Measurements from ENCODE around the gene WDFY4. TPM values are rescaled to one million over a fixed set of nuclear protein-coding genes. Genes with fewer than 3 reads are reported as not detected.

Gene WDFY4
- total and polyA plus RNA-seq, 2 donors (not counting 1 experiment from before 2014, with no cell fraction given), result 0.06 to 0.66 TPM

GRCh38 chr10:48784031-48784430 lies 99.4 kb downstream of the WDFY4 start:
- no peak for TF ChIP-seq CTCF (conservative IDR thresholded peaks at IDR 0.05 in 1 of 2, IDR thresholded peaks at IDR 0.05 in 1 of 2; ENCODE audit: low read depth in 1 of 2, low read length in 2 of 2)
- TF ChIP-seq EZH2 (IDR thresholded peaks at IDR 0.05; ENCODE audit: low read length, missing control alignments), result no peak
- Histone ChIP-seq H3K27ac (ENCODE audit: insufficient read depth, low read length) (no peak overlapping the region), H3K36me3 (ENCODE audit: control insufficient read depth, insufficient read depth, low read length) (no peaks in the 10 kb centered on the region), H3K4me2 (ENCODE audit: extremely low read depth, insufficient read depth, low read length) (no peak overlapping the region), H4K20me1 (ENCODE audit: control insufficient read depth, extremely low read depth, insufficient read depth, low read length) (no peaks in the 10 kb centered on the region), H3K4me1 (ENCODE audit: control insufficient read depth, extremely low read depth, insufficient read depth, low read length) (no peaks in the 10 kb centered on the region), H3K79me2 (ENCODE audit: control insufficient read depth, insufficient read depth, low read length) (no peaks in the 10 kb centered on the region), H2AFZ (ENCODE audit: low read length) (no peak overlapping the region), H3K4me3 (replicated peaks in 1 of 4; ENCODE audit: control extremely low read depth in 1 of 4, insufficient read depth in 1 of 4, low read depth in 3 of 4, low read length in 4 of 4) (no peak overlapping the region), H3K9ac (ENCODE audit: insufficient read depth, low read length) (no peak overlapping the region), H3K9me3 (ENCODE audit: control insufficient read depth, insufficient read depth, low read depth, low read length) (no peaks in the 10 kb centered on the region), H3K27me3 (ENCODE audit: control insufficient read depth, insufficient read depth, low read length) (peaks cover 2% of the 10 kb centered on the region)
- DNase-seq (ENCODE audit: low read depth in 2 of 2), result no peak

- TF ChIP-seq CTCF (conservative IDR thresholded peaks at IDR 0.05 in 1 of 2, IDR thresholded peaks at IDR 0.05 in 1 of 2; ENCODE audit: low read depth in 1 of 2, low read length in 2 of 2) (no peak), EZH2 (IDR thresholded peaks at IDR 0.05; ENCODE audit: low read length, missing control alignments) (no peak)
- H3K9ac ChIP-seq (ENCODE audit: insufficient read depth, low read length), result no peak overlapping the region
- no peaks in the 10 kb centered on the region for H3K9me3 ChIP-seq (ENCODE audit: control insufficient read depth, insufficient read depth, low read depth, low read length)
- no peak for DNase-seq (ENCODE audit: low read depth in 2 of 2)
- no peaks in the 10 kb centered on the region for H4K20me1 ChIP-seq (ENCODE audit: control insufficient read depth, extremely low read depth, insufficient read depth, low read length)
- no peak overlapping the region for H3K27ac ChIP-seq (ENCODE audit: insufficient read depth, low read length)
- peaks cover 4% of the 10 kb centered on the region for H3K27me3 ChIP-seq (ENCODE audit: control insufficient read depth, insufficient read depth, low read length)
- H2AFZ ChIP-seq (ENCODE audit: low read length), result no peak overlapping the region
- no peak overlapping the region for H3K4me2 ChIP-seq (ENCODE audit: extremely low read depth, insufficient read depth, low read length)
- H3K4me1 ChIP-seq (ENCODE audit: control insufficient read depth, extremely low read depth, insufficient read depth, low read length), result no peaks in the 10 kb centered on the region
- no peak overlapping the region for H3K4me3 ChIP-seq (replicated peaks in 1 of 4; ENCODE audit: control extremely low read depth in 1 of 4, insufficient read depth in 1 of 4, low read depth in 3 of 4, low read length in 4 of 4)
- no peaks in the 10 kb centered on the region for H3K36me3 ChIP-seq (ENCODE audit: control insufficient read depth, insufficient read depth, low read length)
- no peaks in the 10 kb centered on the region for H3K79me2 ChIP-seq (ENCODE audit: control insufficient read depth, insufficient read depth, low read length)
Observed at GRCh38 chr10:48785796-48786195, 101.1 kb downstream of the WDFY4 start.

DNA sequence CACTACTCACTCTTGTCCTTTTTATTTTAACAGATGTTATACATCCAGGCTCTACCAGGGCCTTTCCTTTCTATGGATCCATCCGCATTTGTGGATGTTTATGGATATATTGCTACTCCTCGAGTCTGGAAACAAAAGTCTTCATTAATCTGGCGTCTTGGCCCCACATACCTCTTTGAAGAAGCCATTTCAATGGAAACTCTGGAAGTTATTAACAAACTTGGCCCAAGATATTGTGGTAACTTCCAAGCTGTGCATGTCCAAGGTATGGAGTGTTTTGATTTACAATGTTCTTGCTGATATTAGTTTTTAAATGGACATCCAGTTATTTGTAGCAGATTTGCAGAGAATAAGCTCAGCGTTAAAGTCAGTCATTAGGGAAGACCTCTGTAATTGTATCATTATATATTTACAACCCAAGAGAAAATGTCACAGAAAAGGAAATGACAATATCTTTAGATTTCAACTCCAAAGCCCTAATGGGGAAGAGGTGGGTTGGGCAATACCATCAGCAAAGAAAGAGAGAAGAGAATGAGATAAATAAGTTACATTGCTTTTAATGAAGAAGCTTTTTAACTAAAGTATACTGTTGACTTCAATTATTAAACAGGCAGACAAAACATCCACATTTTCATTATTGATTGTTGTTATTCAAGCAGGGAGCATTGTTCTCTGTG lies 102.1 kb downstream of the WDFY4 start:
- H3K4me2 ChIP-seq (ENCODE audit: extremely low read depth, insufficient read depth, low read length), result no peak overlapping the region
- no peaks in the 10 kb centered on the region for H3K9me3 ChIP-seq (ENCODE audit: control insufficient read depth, insufficient read depth, low read depth, low read length)
- H3K27me3 ChIP-seq (ENCODE audit: control insufficient read depth, insufficient read depth, low read length), result peaks cover 4% of the 10 kb centered on the region
- no peak overlapping the region for H2AFZ ChIP-seq (ENCODE audit: low read length)
- H3K4me3 ChIP-seq (replicated peaks in 1 of 4; ENCODE audit: control extremely low read depth in 1 of 4, insufficient read depth in 1 of 4, low read depth in 3 of 4, low read length in 4 of 4), result no peak overlapping the region
- no peak overlapping the region for H3K9ac ChIP-seq (ENCODE audit: insufficient read depth, low read length)
- no peaks in the 10 kb centered on the region for H3K4me1 ChIP-seq (ENCODE audit: control insufficient read depth, extremely low read depth, insufficient read depth, low read length)
- no peak overlapping the region for H3K27ac ChIP-seq (ENCODE audit: insufficient read depth, low read length)
- TF ChIP-seq EZH2 (IDR thresholded peaks at IDR 0.05; ENCODE audit: low read length, missing control alignments), result no peak
- TF ChIP-seq CTCF (conservative IDR thresholded peaks at IDR 0.05 in 1 of 2, IDR thresholded peaks at IDR 0.05 in 1 of 2; ENCODE audit: low read depth in 1 of 2, low read length in 2 of 2), result no peak
- H3K79me2 ChIP-seq (ENCODE audit: control insufficient read depth, insufficient read depth, low read length), result no peaks in the 10 kb centered on the region
- H4K20me1 ChIP-seq (ENCODE audit: control insufficient read depth, extremely low read depth, insufficient read depth, low read length), result no peaks in the 10 kb centered on the region
- H3K36me3 ChIP-seq (ENCODE audit: control insufficient read depth, insufficient read depth, low read length), result no peaks in the 10 kb centered on the region
- DNase-seq (ENCODE audit: low read depth in 2 of 2), result no peak
